Small intestine (tissue), 7 donors: ENCODE results near the gene TEAD1. TPM values are rescaled to one million over a fixed set of nuclear protein-coding genes. Genes with fewer than 3 reads are reported as not detected.

Source experiments
- DNase-seq, 2 donors: peaks; one replicate each; pipeline versions ENCODE4 v3.0.0 to v3.0.0-alpha.2; 2013
- FAIRE-seq: peaks from 2 replicates; lab custom pipeline; 2012; peaks lifted over from hg19 to GRCh38; lab: Jason Lieb, UNC
- H3K27ac ChIP-seq, 3 donors: one replicate each; pipeline ENCODE4 v1.5.1; 2013; ENCODE audit warnings: low read length in 2 of 3, mild to moderate bottlenecking in 2 of 3, control low read depth in 1 of 3, inconsistent platforms in 1 of 3, low read depth in 1 of 3, moderate library complexity in 1 of 3
- H3K27me3 ChIP-seq, 3 donors: one replicate each; pipeline ENCODE4 v1.6.1; 2013; ENCODE audit warnings: low read length in 3 of 3, inconsistent platforms in 1 of 3; ENCODE audit not compliant: control insufficient read depth in 3 of 3, insufficient read depth in 3 of 3
- H3K36me3 ChIP-seq, 3 donors: one replicate each; pipeline ENCODE4 v1.6.1; 2013; ENCODE audit warnings: low read length in 3 of 3, inconsistent platforms in 1 of 3, low read depth in 1 of 3, mild to moderate bottlenecking in 1 of 3, moderate library complexity in 1 of 3; ENCODE audit not compliant: control insufficient read depth in 3 of 3, insufficient read depth in 2 of 3
- H3K4me1 ChIP-seq, 3 donors: one replicate each; pipeline ENCODE4 v1.6.1; 2013; ENCODE audit warnings: low read length in 2 of 3, inconsistent platforms in 1 of 3, low read depth in 1 of 3, mild to moderate bottlenecking in 1 of 3, moderate library complexity in 1 of 3; ENCODE audit not compliant: control insufficient read depth in 3 of 3, insufficient read depth in 2 of 3
- H3K4me3 ChIP-seq, 3 donors: one replicate each; pipeline ENCODE4 v1.5.1; 2013; ENCODE audit warnings: low read length in 3 of 3, control low read depth in 1 of 3, inconsistent platforms in 1 of 3, low read depth in 1 of 3, mild to moderate bottlenecking in 1 of 3, moderate library complexity in 1 of 3
- H3K9me3 ChIP-seq, 2 donors: one replicate each; pipeline ENCODE4 v1.6.1; 2013; ENCODE audit warnings: low read depth in 1 of 2, low read length in 1 of 2; ENCODE audit not compliant: control insufficient read depth in 2 of 2, insufficient read depth in 1 of 2
- WGBS, 3 donors: extraction: QIAGEN DNeasy Blood & Tissue Kit; methylation state at CpG; one replicate each; pipeline ENCODE4 v1.1.7; 2013; 5-methylcytosine and 5-hydroxymethylcytosine counted together
- polyA plus RNA-seq, 4 donors: library from polyadenylated mRNA; stranded (reverse) in 3 of 4; unstranded in 1 of 4; fragments of 200-250 nt in 3 of 4; fragments of 120-200 nt in 1 of 4; gene quantifications; one replicate each; pipeline versions ENCODE4 v1.2.1 to v1.2.3, GENCODE V29; 2013
- donor health status: healthy with polysubstance abuse.
- donor health status: control.
- donor health status: control.
- donor health status: Bipolar disorder and iron deficiency.
- donor health status: healthy.

The TEAD1 gene
- polyA plus RNA-seq, 4 donors: 3.2 to 29.3 (median 7.6) TPM

- H3K4me3 ChIP-seq: no peak overlapping the region
- no peaks in the 10 kb centered on the region for H3K36me3 ChIP-seq
- 83 to 87% (median 86%) methylated on average over 1 of the region's 1 CpG for WGBS, 3 donors
- FAIRE-seq: no peak
- H3K4me1 ChIP-seq: peaks cover 0 to 2% (median 0%) of the 10 kb centered on the region in 3 donors
- DNase-seq: no peak
- H3K9me3 ChIP-seq: peaks cover 0 to 3% of the 10 kb centered on the region in 2 donors
- H3K27me3 ChIP-seq: no peaks in the 10 kb centered on the region
- H3K27ac ChIP-seq: no peak overlapping the region
Observed at GRCh38 chr11:12950670-12951069, 276.4 kb downstream of the TEAD1 start.

GRCh38 chr11:12951376-12951775 lies 277.2 kb downstream of the TEAD1 start:
- Histone ChIP-seq H3K27me3 (no peaks in the 10 kb centered on the region), H3K4me3 (no peak overlapping the region), H3K36me3 (no peaks in the 10 kb centered on the region), H3K27ac (no peak overlapping the region), H3K9me3 (peaks cover 0 to 3% of the 10 kb centered on the region in 2 donors), H3K4me1 (peaks cover 0 to 2% (median 0%) of the 10 kb centered on the region in 3 donors)
- no peak for FAIRE-seq
- no peak for DNase-seq
- WGBS, 3 donors: 94 to 100% (median 97%) methylated on average over 1 of the region's 1 CpG

- Histone ChIP-seq H3K27ac (no peak overlapping the region), H3K9me3 (no peaks in the 10 kb centered on the region), H3K27me3 (no peaks in the 10 kb centered on the region), H3K36me3 (no peaks in the 10 kb centered on the region), H3K4me1 (peaks cover 0 to 2% (median 0%) of the 10 kb centered on the region in 3 donors), H3K4me3 (no peak overlapping the region)
- no peak for FAIRE-seq
- DNase-seq: no peak
Observed at GRCh38 chr11:12952094-12952493, 277.9 kb downstream of the TEAD1 start.

GRCh38 chr11:12958986-12959385 lies 284.8 kb downstream of the TEAD1 start:
- Histone ChIP-seq H3K4me1 (no peaks in the 10 kb centered on the region), H3K27ac (no peak overlapping the region), H3K36me3 (no peaks in the 10 kb centered on the region), H3K27me3 (no peaks in the 10 kb centered on the region), H3K4me3 (no peak overlapping the region), H3K9me3 (peaks cover 0 to 3% of the 10 kb centered on the region in 2 donors)
- FAIRE-seq: no peak
- WGBS, 3 donors: 58 to 85% (median 76%) methylated on average over 3 of the region's 3 CpGs
- no peak for DNase-seq

GRCh38 chr11:12961615-12962014 lies 287.4 kb downstream of the TEAD1 start:
- FAIRE-seq (no peak), DNase-seq (no peak)
- Histone ChIP-seq H3K9me3 (peaks cover 0 to 3% of the 10 kb centered on the region in 2 donors), H3K4me1 (no peaks in the 10 kb centered on the region), H3K4me3 (no peak overlapping the region), H3K27ac (no peak overlapping the region), H3K36me3 (no peaks in the 10 kb centered on the region), H3K27me3 (no peaks in the 10 kb centered on the region)
- 76 to 79% (median 79%) methylated on average over 2 of the region's 2 CpGs for WGBS, 3 donors

GRCh38 chr11:12962306-12962705 lies 288.1 kb downstream of the TEAD1 start:
- FAIRE-seq (no peak), DNase-seq (no peak)
- Histone ChIP-seq H3K27me3 (no peaks in the 10 kb centered on the region), H3K4me3 (no peak overlapping the region), H3K4me1 (no peaks in the 10 kb centered on the region), H3K9me3 (peaks cover 0 to 3% of the 10 kb centered on the region in 2 donors), H3K27ac (no peak overlapping the region), H3K36me3 (no peaks in the 10 kb centered on the region)
- 74 to 89% (median 79%) methylated on average over 10 of the region's 10 CpGs for WGBS, 3 donors

GRCh38 chr11:12963051-12963450 lies 288.8 kb downstream of the TEAD1 start:
- no peaks in the 10 kb centered on the region for H3K36me3 ChIP-seq
- 86 to 95% (median 92%) methylated on average over 5 of the region's 5 CpGs for WGBS, 3 donors
- FAIRE-seq: no peak
- peaks cover 0 to 3% of the 10 kb centered on the region in 2 donors for H3K9me3 ChIP-seq
- no peak for DNase-seq
- H3K4me3 ChIP-seq: no peak overlapping the region
- no peaks in the 10 kb centered on the region for H3K27me3 ChIP-seq
- no peak overlapping the region for H3K27ac ChIP-seq
- H3K4me1 ChIP-seq: no peaks in the 10 kb centered on the region

GRCh38 chr11:12963792-12964536 lies 289.7 kb downstream of the TEAD1 start:
- FAIRE-seq: no peak
- 9 to 16% (median 13%) methylated on average over 13 of the region's 13 CpGs for WGBS, 3 donors
- H3K27ac ChIP-seq: no peak overlapping the region

More at GRCh38 chr11:12963792-12964536, 289.7 kb downstream of the TEAD1 start:
- H3K9me3 ChIP-seq: peaks cover 0 to 2% of the 10 kb centered on the region in 2 donors
- H3K4me3 ChIP-seq: no peak overlapping the region
- H3K27me3 ChIP-seq: no peaks in the 10 kb centered on the region
- no peaks in the 10 kb centered on the region for H3K36me3 ChIP-seq
- H3K4me1 ChIP-seq: no peaks in the 10 kb centered on the region
- peak; percentile 69 to 81 for DNase-seq
